Osteoblast (primary cell): ENCODE measurements around the gene MAP4K3. TPM values are rescaled to one million over a fixed set of nuclear protein-coding genes. Genes with fewer than 3 reads are reported as not detected.

ENCODE experiments used
- DNase-seq: peaks from one replicate; pipeline ENCODE4 v3.0.0; 2011; ENCODE audit warnings: low spot score, mixed read lengths; ENCODE audit not compliant: insufficient read length; ENCODE audit errors: missing footprints
- H2AFZ ChIP-seq: 2 replicates; pipeline ENCODE4 v1.6.0; 2011; ENCODE audit warnings: mild to moderate bottlenecking, low read length
- H3K27ac ChIP-seq: 2 replicates; pipeline ENCODE4 v1.5.1; 2011; ENCODE audit warnings: mild to moderate bottlenecking, low read depth, low read length, moderate library complexity
- H3K27me3 ChIP-seq: 2 replicates; pipeline ENCODE4 v1.6.0; 2012; ENCODE audit warnings: mild to moderate bottlenecking, control low read depth, inconsistent platforms, low read length, moderate library complexity; ENCODE audit not compliant: insufficient read depth
- H3K36me3 ChIP-seq: 2 replicates; pipeline ENCODE4 v1.5.1; 2011; ENCODE audit warnings: mild to moderate bottlenecking, low read length, control low read depth, moderate library complexity; ENCODE audit not compliant: insufficient read depth
- H3K4me1 ChIP-seq: 2 replicates; pipeline ENCODE4 v1.5.1; 2011; ENCODE audit warnings: mild to moderate bottlenecking, low read length, control low read depth, moderate library complexity; ENCODE audit not compliant: insufficient read depth
- H3K4me2 ChIP-seq: 2 replicates; pipeline ENCODE4 v1.6.0; 2011; ENCODE audit warnings: mild to moderate bottlenecking, low read length; ENCODE audit not compliant: insufficient read depth
- H3K4me3 ChIP-seq: fragments of 200-600 bp; sonication (generic); 3 replicates; pipeline ENCODE4 v1.5.1; 2012; ENCODE audit warnings: mild to moderate bottlenecking, low read length, inconsistent platforms; ENCODE audit not compliant: insufficient read depth
- H3K79me2 ChIP-seq: 2 replicates; pipeline ENCODE4 v1.6.0; 2012; ENCODE audit warnings: mild to moderate bottlenecking, low read length, control low read depth, inconsistent platforms; ENCODE audit not compliant: insufficient read depth
- H3K9me3 ChIP-seq: 2 replicates; pipeline ENCODE4 v1.5.1; 2011; ENCODE audit warnings: low read depth, low read length, control low read depth
- H4K20me1 ChIP-seq: 2 replicates; pipeline ENCODE4 v1.6.0; 2012; ENCODE audit warnings: mild to moderate bottlenecking, low read length, control low read depth; ENCODE audit not compliant: insufficient read depth
- total RNA-seq: library from RNA; depleted of rRNA; stranded (reverse); fragments of >200 nt; gene quantifications from 2 replicates; pipeline ENCODE4 v1.2.3, GENCODE V29; 2012
- TF ChIP-seq, protein P1 (sequence below): IDR thresholded peaks from 2 replicates; pipeline ENCODE4 v1.5.1; 2011; ENCODE audit warnings: mild to moderate bottlenecking, low read depth, low read length, moderate library complexity; ENCODE audit errors: extremely low read depth

Gene MAP4K3
- total RNA-seq, 1 donor: 51.8 TPM

DNA sequence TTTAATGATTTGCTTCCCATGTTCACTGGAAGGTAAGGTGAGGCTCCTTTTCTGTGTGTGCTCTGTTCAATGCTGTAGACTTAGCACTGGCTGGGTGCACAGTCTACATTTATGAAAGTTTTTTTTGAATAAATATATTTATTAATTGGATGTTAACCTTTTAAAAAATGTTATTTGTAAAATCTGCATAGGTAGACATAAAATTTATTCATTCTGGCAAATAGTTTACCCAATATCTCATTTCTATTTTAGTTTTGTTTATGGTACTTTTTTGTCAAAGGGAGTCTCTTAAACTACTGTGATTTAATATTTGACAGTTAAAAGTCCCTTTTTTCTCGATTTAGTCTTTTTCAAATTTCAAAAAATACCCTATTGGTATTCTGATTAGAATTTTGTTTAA is 213.2 kb downstream of the MAP4K3 start:
- H2AFZ ChIP-seq: no peak overlapping the region
- no peaks in the 10 kb centered on the region for H3K79me2 ChIP-seq
- no peak overlapping the region for H3K4me2 ChIP-seq
- TF ChIP-seq, protein P1, sequence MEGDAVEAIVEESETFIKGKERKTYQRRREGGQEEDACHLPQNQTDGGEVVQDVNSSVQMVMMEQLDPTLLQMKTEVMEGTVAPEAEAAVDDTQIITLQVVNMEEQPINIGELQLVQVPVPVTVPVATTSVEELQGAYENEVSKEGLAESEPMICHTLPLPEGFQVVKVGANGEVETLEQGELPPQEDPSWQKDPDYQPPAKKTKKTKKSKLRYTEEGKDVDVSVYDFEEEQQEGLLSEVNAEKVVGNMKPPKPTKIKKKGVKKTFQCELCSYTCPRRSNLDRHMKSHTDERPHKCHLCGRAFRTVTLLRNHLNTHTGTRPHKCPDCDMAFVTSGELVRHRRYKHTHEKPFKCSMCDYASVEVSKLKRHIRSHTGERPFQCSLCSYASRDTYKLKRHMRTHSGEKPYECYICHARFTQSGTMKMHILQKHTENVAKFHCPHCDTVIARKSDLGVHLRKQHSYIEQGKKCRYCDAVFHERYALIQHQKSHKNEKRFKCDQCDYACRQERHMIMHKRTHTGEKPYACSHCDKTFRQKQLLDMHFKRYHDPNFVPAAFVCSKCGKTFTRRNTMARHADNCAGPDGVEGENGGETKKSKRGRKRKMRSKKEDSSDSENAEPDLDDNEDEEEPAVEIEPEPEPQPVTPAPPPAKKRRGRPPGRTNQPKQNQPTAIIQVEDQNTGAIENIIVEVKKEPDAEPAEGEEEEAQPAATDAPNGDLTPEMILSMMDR: no peak
- no peak overlapping the region for H3K27ac ChIP-seq
- DNase-seq: no peak
- no peaks in the 10 kb centered on the region for H4K20me1 ChIP-seq
- no peaks in the 10 kb centered on the region for H3K36me3 ChIP-seq
- H3K4me1 ChIP-seq: no peaks in the 10 kb centered on the region
- no peaks in the 10 kb centered on the region for H3K9me3 ChIP-seq
- no peaks in the 10 kb centered on the region for H3K27me3 ChIP-seq
- H3K4me3 ChIP-seq: no peak overlapping the region

DNA sequence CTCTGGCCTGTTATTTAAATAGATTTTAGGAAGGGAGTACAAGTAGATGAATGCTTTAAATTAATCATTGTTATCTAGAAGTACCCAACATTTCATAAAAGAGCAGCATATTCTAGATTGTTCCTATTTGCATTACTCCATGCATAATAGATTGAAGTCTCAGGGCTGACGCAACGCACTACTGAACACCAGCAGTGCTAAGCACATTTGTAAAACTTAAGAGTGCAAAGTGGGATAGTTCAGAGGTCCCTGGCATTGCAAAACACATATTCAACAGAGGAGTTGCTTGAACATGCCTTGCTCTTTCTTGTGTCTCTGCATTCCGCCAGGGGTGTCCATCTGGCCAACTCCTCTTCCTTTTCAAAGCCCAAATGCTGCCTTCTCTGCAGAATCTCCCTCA is 215.6 kb downstream of the MAP4K3 start:
- Histone ChIP-seq H4K20me1 (no peaks in the 10 kb centered on the region), H3K4me1 (no peaks in the 10 kb centered on the region), H3K27ac (no peak overlapping the region), H2AFZ (no peak overlapping the region), H3K27me3 (no peaks in the 10 kb centered on the region), H3K4me3 (no peak overlapping the region), H3K79me2 (no peaks in the 10 kb centered on the region), H3K4me2 (no peak overlapping the region), H3K9me3 (no peaks in the 10 kb centered on the region), H3K36me3 (no peaks in the 10 kb centered on the region)
- no peak for DNase-seq
- TF ChIP-seq, protein P1: no peak

DNA sequence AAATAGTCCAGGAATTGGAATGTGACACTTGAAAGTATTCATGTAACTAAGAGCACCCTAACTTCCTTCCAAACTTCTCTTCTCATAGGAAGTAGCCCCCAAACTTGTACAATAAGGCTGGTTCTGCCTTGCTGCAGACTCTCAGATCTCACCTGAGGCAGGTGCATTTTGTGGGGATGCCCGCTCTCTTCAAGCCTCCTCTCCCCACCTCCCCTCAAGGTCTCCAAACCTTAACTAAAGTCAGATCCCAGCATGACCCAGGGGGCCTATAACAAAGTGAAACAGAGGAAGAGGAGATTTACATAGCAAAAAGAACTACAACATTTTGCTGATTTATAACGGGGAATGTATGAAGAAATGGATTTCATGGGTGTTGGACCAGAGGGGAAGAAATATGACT is 216.9 kb downstream of the MAP4K3 start:
- TF ChIP-seq, protein P1: no peak
- Histone ChIP-seq H3K4me1 (no peaks in the 10 kb centered on the region), H3K79me2 (no peaks in the 10 kb centered on the region), H4K20me1 (no peaks in the 10 kb centered on the region), H3K27ac (no peak overlapping the region), H3K9me3 (no peaks in the 10 kb centered on the region), H2AFZ (no peak overlapping the region), H3K36me3 (no peaks in the 10 kb centered on the region), H3K4me2 (no peak overlapping the region), H3K4me3 (no peak overlapping the region), H3K27me3 (no peaks in the 10 kb centered on the region)
- no peak for DNase-seq

DNA sequence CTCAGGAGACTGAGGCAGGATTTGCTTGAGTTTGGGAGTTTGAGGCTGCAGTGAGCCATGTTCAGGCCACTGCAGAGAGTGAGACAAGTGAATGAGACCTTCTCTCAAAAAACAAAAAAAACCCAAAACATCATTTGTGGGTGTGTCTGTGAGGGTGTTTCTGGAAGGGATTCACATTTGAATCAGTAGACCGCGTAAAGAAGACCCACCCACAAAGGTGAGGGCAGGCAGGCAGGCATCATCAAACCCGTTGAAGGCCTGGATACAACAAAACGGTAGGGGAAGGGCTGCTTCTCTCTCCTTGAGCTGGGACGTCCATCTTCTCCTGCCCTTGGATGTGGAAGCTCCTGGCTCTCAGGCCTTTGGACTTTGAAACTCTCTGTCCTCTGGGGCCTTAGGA is 218.7 kb downstream of the MAP4K3 start:
- no peaks in the 10 kb centered on the region for H3K9me3 ChIP-seq
- TF ChIP-seq, protein P1: no peak

More for the DNA sequence above, 218.7 kb downstream of the MAP4K3 start:
- Histone ChIP-seq H3K4me1 (no peaks in the 10 kb centered on the region), H2AFZ (no peak overlapping the region), H3K4me2 (no peak overlapping the region), H3K79me2 (no peaks in the 10 kb centered on the region), H3K36me3 (no peaks in the 10 kb centered on the region), H3K27me3 (no peaks in the 10 kb centered on the region), H3K27ac (no peak overlapping the region), H4K20me1 (no peaks in the 10 kb centered on the region), H3K4me3 (no peak overlapping the region)
- no peak for DNase-seq
